Colonic mucosa (tissue), 4 donors: Measurements from ENCODE around the gene OPCML. TPM values are rescaled to one million over a fixed set of nuclear protein-coding genes. Genes with fewer than 3 reads are reported as not detected.

Experiments
- DNase-seq: peaks from one replicate; pipeline ENCODE4 v3.0.0-alpha.2; 2020
- H3K27ac ChIP-seq: fragments of 200-600 bp; one replicate; pipeline ENCODE4 v1.8.0; 2021
- H3K27me3 ChIP-seq: fragments of 200-600 bp; one replicate; pipeline ENCODE4 v1.8.0; 2021
- H3K36me3 ChIP-seq: fragments of 200-600 bp; one replicate; pipeline ENCODE4 v1.8.0; 2021
- H3K4me1 ChIP-seq: fragments of 200-600 bp; one replicate; pipeline ENCODE4 v1.8.0; 2021; ENCODE audit warnings: mild to moderate bottlenecking
- H3K4me3 ChIP-seq: fragments of 200-600 bp; one replicate; pipeline ENCODE4 v1.8.0; 2021
- H3K9ac ChIP-seq, 2 donors: one replicate each; pipeline ENCODE4 v1.7.0; 2013; ENCODE audit warnings: control low read depth in 2 of 2, low read depth in 2 of 2, low read length in 2 of 2
- H3K9me3 ChIP-seq: fragments of 200-600 bp; one replicate; pipeline ENCODE4 v1.8.0; 2021
- intact Hi-C: fragments of 100-400 bp; cut with DNase I; formaldehyde crosslinking; loops from one replicate; pipeline ENCODE4 v1.14.1; 2022
- total RNA-seq, 2 donors: library from RNA; stranded (reverse); fragmentation: NEBNext Ultra II Directional in 1 of 2; extraction: Animal tissue kit (Norgen Biotek cat#: 25700) in 1 of 2; gene quantifications; one replicate each; pipeline ENCODE4 v1.2.1, GENCODE V29; 2021
- TF ChIP-seq, protein P1 (sequence below): fragments of 200-600 bp; IDR thresholded peaks from one replicate; pipeline ENCODE4 v1.8.0; 2022; ENCODE audit warnings: antibody characterized with exemption, mild to moderate bottlenecking
- donor health status: healthy.
- donor health status: DM: no; HTN: no; CAD: no.
- donor health status: DM: no; HTN: no; CAD: no.

The OPCML gene
- total RNA-seq, 2 donors from 2014 or later = 0.08 TPM; not detected in 1

DNA sequence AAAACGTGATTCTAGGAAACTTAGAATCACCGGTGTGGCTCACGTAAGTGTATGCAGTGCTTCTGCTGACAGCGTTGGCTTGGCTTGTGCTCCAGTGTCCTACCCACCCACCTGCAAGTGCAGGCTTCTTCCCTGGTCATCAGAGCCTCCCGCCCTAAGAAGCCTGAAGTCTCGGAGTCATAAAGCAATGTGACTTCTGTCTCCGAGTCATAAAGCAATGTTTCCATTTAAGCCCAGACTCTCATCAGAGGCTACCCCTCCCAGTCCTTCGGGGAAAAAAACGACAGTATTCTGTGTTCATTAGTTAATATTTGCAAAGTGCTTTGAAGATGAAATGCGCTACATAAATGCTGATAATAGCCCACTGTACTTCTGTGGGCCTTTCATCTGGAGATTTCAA lies 293.8 kb downstream of the OPCML start:
- Histone ChIP-seq H3K9me3 (no peaks in the 10 kb centered on the region), H3K4me3 (no peak overlapping the region), H3K27ac (no peak overlapping the region), H3K4me1 (no peaks in the 10 kb centered on the region), H3K27me3 (peaks cover 4% of the 10 kb centered on the region), H3K9ac (no peak overlapping the region), H3K36me3 (no peaks in the 10 kb centered on the region)
- DNase-seq = no peak
- TF ChIP-seq, protein P1, sequence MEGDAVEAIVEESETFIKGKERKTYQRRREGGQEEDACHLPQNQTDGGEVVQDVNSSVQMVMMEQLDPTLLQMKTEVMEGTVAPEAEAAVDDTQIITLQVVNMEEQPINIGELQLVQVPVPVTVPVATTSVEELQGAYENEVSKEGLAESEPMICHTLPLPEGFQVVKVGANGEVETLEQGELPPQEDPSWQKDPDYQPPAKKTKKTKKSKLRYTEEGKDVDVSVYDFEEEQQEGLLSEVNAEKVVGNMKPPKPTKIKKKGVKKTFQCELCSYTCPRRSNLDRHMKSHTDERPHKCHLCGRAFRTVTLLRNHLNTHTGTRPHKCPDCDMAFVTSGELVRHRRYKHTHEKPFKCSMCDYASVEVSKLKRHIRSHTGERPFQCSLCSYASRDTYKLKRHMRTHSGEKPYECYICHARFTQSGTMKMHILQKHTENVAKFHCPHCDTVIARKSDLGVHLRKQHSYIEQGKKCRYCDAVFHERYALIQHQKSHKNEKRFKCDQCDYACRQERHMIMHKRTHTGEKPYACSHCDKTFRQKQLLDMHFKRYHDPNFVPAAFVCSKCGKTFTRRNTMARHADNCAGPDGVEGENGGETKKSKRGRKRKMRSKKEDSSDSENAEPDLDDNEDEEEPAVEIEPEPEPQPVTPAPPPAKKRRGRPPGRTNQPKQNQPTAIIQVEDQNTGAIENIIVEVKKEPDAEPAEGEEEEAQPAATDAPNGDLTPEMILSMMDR = no peak
- intact Hi-C loops = no loop called here

DNA sequence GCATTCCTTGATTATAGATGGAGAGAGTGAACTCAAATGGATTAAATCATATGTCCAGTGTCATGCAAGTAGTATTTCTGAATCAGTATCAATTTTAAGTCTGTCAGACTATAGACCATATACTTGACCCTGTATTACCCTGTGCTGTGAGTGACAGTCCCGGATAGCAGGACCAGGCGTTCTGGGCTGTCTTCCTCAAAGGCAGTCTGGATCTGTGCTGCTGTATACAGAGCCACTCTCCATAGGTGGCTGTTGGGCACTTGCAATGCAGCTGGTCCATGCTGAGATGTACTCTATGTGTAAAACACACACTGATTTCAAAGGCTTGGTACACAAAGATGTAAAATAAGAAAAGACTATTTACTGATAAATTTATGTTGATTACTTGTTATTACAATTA lies 294.3 kb downstream of the OPCML start:
- H3K36me3 ChIP-seq = no peaks in the 10 kb centered on the region
- H3K9ac ChIP-seq = no peak overlapping the region
- H3K27me3 ChIP-seq = peaks cover 4% of the 10 kb centered on the region
- H3K27ac ChIP-seq = no peak overlapping the region
- TF ChIP-seq, protein P1 = no peak
- H3K4me3 ChIP-seq = no peak overlapping the region
- DNase-seq = no peak
- intact Hi-C loops = no loop called here
- no peaks in the 10 kb centered on the region for H3K4me1 ChIP-seq
- H3K9me3 ChIP-seq = no peaks in the 10 kb centered on the region

DNA sequence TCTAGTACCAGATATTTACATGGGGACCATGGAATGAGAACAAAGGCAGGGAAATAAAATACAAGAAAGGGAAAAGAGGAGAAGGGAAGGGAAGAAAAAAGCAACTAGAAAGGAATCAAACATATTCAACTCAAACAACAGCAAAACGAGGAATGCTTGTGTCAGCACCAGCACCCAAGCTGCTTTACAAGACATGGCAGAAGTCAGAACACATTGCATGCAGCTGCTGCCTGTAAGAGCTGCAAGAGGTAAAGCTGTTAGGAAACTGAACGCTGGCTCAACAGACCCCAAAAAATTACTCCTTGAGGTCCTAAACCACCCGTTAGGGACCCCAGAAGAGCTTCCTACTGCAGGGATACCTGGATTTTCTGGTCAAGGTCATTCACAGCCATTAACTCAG lies 296.9 kb downstream of the OPCML start:
- H3K4me1 ChIP-seq = no peaks in the 10 kb centered on the region
- H3K9ac ChIP-seq = no peak overlapping the region
- intact Hi-C loops = no loop called here
- TF ChIP-seq, protein P1 = no peak
- H3K36me3 ChIP-seq = no peaks in the 10 kb centered on the region
- no peak overlapping the region for H3K4me3 ChIP-seq
- no peak for DNase-seq
- H3K9me3 ChIP-seq = no peaks in the 10 kb centered on the region
- H3K27me3 ChIP-seq = no peaks in the 10 kb centered on the region
- H3K27ac ChIP-seq = no peak overlapping the region

DNA sequence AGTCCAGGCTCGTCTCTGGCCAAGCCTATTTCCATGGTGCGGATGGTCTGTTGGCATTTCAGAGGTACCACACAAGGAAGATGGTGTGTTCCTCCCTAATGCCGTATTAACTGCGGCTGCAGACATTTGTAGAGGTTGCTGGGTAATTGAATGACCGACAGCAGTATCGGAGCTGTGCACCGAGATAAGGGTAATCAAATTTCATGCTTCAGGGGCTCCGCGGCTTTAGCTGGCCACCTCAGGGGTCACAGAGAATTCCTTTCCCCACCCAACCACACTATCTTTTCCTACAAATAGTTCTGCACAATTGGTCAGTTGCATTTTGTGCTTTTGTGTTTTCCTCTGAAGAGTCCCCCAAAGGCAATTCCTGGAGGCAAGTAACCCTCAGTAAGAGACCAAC lies 297.4 kb downstream of the OPCML start:
- no peaks in the 10 kb centered on the region for H3K9me3 ChIP-seq
- no peak overlapping the region for H3K4me3 ChIP-seq
- no peaks in the 10 kb centered on the region for H3K36me3 ChIP-seq
- no peaks in the 10 kb centered on the region for H3K27me3 ChIP-seq
- no peaks in the 10 kb centered on the region for H3K4me1 ChIP-seq
- intact Hi-C loops = no loop called here
- H3K27ac ChIP-seq = no peak overlapping the region
- no peak overlapping the region for H3K9ac ChIP-seq
- TF ChIP-seq, protein P1 = no peak
- no peak for DNase-seq

DNA sequence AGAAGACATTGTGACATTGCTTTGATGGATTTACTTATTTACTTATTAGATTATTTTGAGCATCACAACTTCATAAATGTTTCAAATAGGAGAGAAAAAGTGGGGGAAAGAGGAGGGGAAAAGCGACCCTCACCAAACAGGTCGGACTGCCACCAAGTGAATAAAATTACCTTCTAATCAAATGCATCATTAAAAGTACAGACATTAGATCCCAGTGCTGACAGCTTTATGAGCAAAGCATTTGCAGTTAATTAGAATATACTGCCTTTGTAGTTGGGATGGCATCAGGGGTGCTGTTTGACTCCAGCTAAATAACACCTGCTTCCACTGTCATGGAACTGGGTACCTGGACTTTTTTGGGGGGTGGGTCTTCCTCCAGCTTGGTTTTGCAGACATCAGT lies 299.6 kb downstream of the OPCML start:
- H3K4me1 ChIP-seq = no peaks in the 10 kb centered on the region
- no peak overlapping the region for H3K27ac ChIP-seq
- DNase-seq = no peak
- intact Hi-C loops = no loop called here
- H3K36me3 ChIP-seq = no peaks in the 10 kb centered on the region
- no peak overlapping the region for H3K9ac ChIP-seq
- H3K4me3 ChIP-seq = no peak overlapping the region
- no peaks in the 10 kb centered on the region for H3K9me3 ChIP-seq
- TF ChIP-seq, protein P1 = no peak
- no peaks in the 10 kb centered on the region for H3K27me3 ChIP-seq

DNA sequence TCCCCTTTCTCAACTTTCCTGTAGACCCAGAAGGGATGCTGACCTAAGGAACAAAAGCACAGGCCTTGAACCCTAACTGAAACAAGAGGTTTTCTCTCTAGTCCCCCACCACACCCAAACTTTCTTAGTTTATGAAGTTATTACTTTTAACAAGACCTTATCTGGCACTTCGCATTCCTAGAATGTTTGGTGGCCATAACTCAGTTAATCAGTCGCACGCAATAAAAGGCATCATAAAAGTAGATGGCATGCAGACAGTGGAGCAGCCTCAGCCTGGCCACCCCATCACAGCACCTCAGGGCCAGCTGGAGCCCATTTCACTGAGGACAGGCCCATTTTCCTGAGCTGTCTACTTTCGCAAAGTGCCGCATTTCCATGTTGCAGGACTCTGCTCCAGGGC lies 301.9 kb downstream of the OPCML start:
- Histone ChIP-seq H3K27me3 (no peaks in the 10 kb centered on the region), H3K9ac (no peak overlapping the region), H3K36me3 (no peaks in the 10 kb centered on the region), H3K9me3 (no peaks in the 10 kb centered on the region), H3K4me3 (no peak overlapping the region), H3K27ac (no peak overlapping the region), H3K4me1 (no peaks in the 10 kb centered on the region)
- intact Hi-C loops = no loop called here
- no peak for DNase-seq
- TF ChIP-seq, protein P1 = no peak
